Subcutaneous abdominal adipose tissue (tissue), 5 donors: ENCODE measurements around the gene OR2V2.
A peak's percentile ranks its signal among the peaks of the same experiment; 100 is the strongest.

Experiments used
- H3K27ac ChIP-seq: one replicate; pipeline ENCODE4 v1.7.0; 2013; ENCODE audit warnings: low read depth, mild to moderate bottlenecking, inconsistent platforms, low read length, moderate library complexity
- H3K27me3 ChIP-seq, 5 donors: one replicate each; pipeline ENCODE4 v1.7.0; 2013; ENCODE audit warnings: low read length in 5 of 5, inconsistent platforms in 1 of 5; ENCODE audit not compliant: control insufficient read depth in 5 of 5, insufficient read depth in 4 of 5
- H3K36me3 ChIP-seq, 5 donors: one replicate each; pipeline ENCODE4 v1.7.0; 2013; ENCODE audit warnings: low read length in 5 of 5; ENCODE audit not compliant: control insufficient read depth in 5 of 5, insufficient read depth in 5 of 5
- H3K4me1 ChIP-seq, 5 donors: one replicate each; pipeline ENCODE4 v1.7.0; 2013; ENCODE audit warnings: low read length in 5 of 5, mild to moderate bottlenecking in 3 of 5, moderate library complexity in 1 of 5; ENCODE audit not compliant: control insufficient read depth in 5 of 5, insufficient read depth in 5 of 5
- H3K4me3 ChIP-seq, 5 donors: one replicate each; pipeline ENCODE4 v1.7.0; 2013; ENCODE audit warnings: low read length in 5 of 5, low read depth in 1 of 5
- H3K9ac ChIP-seq, 5 donors: one replicate each; pipeline ENCODE4 v1.7.0; 2013; ENCODE audit warnings: low read length in 5 of 5, mild to moderate bottlenecking in 4 of 5, moderate library complexity in 3 of 5
- H3K9me3 ChIP-seq, 5 donors: one replicate each; pipeline ENCODE4 v1.7.0; 2013; ENCODE audit warnings: low read length in 5 of 5; ENCODE audit not compliant: control insufficient read depth in 5 of 5
- donor health status: healthy.
- donor health status: healthy.
- donor health status: healthy.
- donor health status: healthy.
- donor health status: healthy.

Gene OR2V2

DNA sequence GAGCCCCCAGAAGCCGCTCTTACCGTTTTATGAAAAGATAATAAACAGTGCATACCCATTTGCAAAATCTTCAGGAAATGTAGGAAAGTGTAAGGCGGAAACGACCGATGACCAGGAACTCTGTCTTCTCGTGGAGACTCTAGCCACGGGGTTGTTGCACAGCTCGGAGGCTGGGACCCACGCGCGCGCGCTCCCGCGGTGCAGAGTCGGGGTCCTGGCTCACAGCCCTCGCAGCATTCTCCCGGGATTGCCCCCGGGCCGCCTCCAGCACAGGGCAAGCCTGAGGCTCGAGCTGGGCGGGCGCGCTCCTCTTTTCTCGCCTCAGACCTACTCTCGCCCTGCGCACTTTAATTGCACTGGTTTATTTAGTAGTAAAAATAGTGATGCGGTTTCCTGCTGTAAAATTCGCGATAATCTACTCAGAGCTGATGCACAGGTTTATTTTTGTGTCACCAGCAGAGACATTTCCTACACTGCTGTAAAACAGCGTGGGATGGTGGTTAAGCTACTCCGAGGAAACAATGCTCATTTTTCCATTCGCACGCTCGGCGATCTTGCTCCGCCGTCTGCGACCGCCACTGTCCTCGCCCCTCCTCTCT lies 42.1 kb downstream of the OR2V2 start:
- H3K27ac ChIP-seq = peak overlapping the region; percentile 71
- H3K4me1 ChIP-seq = peaks cover 4 to 46% (median 38%) of the 10 kb centered on the region in 5 donors
- H3K36me3 ChIP-seq = no peaks in the 10 kb centered on the region
- peak overlapping the region; percentile 75 to 97 (median 94) for H3K4me3 ChIP-seq
- H3K9ac ChIP-seq = peak overlapping the region; percentile 68 to 77 (median 71)
- H3K27me3 ChIP-seq = no peaks in the 10 kb centered on the region
- no peaks in the 10 kb centered on the region for H3K9me3 ChIP-seq

DNA sequence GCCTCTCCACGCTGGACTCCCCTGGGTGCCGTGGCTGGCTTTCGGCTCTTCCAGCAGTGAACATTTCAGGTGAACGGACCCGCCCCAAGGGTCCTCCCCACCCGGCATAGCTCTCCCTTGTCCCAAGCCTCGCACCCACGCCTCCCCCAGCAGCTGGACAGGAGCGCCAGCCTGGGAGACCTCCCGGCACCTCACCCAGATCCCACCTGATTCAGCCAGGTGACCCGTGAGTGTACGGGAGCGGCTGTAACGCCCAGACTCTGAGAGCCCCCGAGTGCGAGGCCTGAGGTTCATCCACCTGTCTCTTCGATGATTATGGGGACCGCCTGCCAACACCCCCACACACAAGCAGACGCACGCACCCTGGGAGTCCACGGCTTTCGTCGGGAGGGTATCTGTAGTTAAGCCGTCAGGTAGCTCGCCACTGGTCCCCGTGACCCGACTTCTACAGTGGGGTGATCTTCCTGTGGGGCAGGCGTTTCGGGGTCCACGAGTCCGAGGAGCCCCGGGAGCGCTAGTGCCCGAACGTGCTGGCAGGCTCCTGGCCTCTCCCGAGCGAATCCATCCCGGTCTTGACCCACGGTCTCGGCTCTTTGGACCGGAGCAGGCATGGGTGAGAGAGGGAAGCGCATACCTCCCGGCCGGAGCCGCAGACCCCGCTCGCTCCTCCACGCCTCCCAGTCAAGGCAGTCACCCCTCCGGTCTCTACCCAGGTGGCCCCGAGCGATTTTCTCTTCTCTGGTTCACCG lies 42.8 kb downstream of the OR2V2 start:
- peak overlapping the region; percentile 68 to 77 (median 71) for H3K9ac ChIP-seq
- H3K9me3 ChIP-seq = no peaks in the 10 kb centered on the region
- H3K36me3 ChIP-seq = no peaks in the 10 kb centered on the region
- H3K27ac ChIP-seq = peak overlapping the region; percentile 71
- H3K4me1 ChIP-seq = peaks cover 4 to 42% (median 35%) of the 10 kb centered on the region in 5 donors
- H3K27me3 ChIP-seq = no peaks in the 10 kb centered on the region
- H3K4me3 ChIP-seq = peak overlapping the region; percentile 75 to 97 (median 94)

DNA sequence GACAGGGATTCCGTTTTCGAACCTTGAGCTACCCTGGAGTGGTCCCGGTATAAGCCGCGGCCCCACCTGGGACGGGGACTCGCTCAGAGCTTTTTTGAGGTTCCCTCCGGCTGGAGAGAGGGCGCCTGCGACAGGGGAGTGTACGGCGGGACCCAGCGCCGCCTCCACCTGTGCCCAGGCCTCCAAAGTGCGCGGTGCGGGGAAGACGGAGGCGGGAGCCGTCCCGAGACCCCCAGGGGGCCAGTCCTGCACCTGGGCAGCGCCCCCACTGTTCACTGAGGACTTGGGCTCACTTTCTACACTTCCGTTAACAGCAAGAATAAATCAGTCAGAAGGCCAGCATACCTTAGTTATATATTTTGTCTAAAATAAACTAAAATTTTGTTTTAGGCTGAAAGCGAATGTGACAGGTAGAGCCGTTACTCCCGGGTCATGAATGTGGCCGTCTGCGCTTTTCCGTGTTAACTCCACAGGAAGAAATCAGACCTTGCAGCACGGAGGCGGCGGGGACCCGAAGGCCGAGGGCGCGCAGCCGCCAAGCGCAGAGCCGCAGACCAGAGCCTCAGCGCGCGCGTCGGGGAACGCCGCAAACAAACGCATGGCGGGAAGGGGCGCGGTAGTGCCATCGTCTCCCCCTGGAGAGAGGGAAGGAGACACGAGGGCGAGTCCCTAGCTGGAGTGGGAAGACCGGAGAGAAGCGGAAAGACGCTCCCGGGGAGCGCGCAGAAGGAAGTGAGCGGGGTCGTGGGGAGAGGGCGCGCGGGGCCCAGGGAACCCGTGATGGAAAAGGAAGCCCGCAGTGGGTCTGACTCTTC lies 43.5 kb downstream of the OR2V2 start:
- H3K27me3 ChIP-seq = no peaks in the 10 kb centered on the region
- no peaks in the 10 kb centered on the region for H3K36me3 ChIP-seq
- H3K9me3 ChIP-seq = no peaks in the 10 kb centered on the region
- H3K27ac ChIP-seq = peak overlapping the region; percentile 37
- peaks cover 4 to 42% (median 35%) of the 10 kb centered on the region in 5 donors for H3K4me1 ChIP-seq
- peak overlapping the region; percentile 75 to 97 (median 94) for H3K4me3 ChIP-seq
- H3K9ac ChIP-seq = peak overlapping the region in 4 of 5 donors; percentile 52 to 71 (median 68)

DNA sequence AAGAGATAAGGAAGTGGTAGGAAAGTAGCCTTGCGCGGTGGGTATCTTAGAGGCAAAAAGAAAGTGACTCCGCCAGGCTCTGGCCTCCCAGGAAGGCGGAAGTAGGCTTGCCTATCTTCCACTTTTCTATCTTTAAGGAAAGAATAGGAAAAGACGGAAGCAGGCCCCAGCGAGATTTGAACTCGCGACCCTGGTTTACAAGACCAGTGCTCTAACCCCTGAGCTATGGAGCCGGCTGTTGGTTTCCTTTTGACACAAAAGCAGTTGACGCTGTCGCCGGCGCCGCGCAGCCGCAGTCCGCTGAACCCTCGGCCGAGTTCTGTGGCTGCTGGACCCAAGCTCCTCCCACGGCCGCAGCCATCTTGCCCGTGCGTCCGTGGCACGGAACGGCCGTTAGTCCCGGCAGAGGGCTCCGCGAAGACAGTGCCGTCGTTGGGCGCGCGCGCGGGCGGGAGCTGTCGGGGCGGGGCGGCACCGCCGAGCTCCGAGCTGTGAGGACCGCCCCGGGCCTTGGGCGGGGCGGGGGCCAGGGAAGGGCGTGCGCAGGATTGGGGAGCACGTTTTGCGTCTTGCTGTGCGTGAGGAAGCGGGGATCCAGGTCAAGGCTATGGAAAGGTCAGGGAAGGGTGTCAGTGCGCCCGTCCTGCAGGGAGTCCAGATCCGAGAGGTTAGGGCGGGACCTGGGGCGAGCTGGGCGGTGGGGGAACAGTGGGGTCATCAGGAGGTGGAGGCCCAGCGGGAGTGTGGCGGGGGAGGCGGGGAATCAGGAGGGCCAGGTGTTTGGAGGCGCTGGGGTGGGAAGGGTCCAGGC lies 44.3 kb downstream of the OR2V2 start:
- H3K4me1 ChIP-seq = peaks cover 4 to 42% (median 35%) of the 10 kb centered on the region in 5 donors
- no peaks in the 10 kb centered on the region for H3K36me3 ChIP-seq
- no peaks in the 10 kb centered on the region for H3K27me3 ChIP-seq
- no peaks in the 10 kb centered on the region for H3K9me3 ChIP-seq
- H3K4me3 ChIP-seq = peak overlapping the region; percentile 75 to 97 (median 93)
- peak overlapping the region in 4 of 5 donors; percentile 62 to 78 (median 68) for H3K9ac ChIP-seq
- H3K27ac ChIP-seq = peak overlapping the region; percentile 57

DNA sequence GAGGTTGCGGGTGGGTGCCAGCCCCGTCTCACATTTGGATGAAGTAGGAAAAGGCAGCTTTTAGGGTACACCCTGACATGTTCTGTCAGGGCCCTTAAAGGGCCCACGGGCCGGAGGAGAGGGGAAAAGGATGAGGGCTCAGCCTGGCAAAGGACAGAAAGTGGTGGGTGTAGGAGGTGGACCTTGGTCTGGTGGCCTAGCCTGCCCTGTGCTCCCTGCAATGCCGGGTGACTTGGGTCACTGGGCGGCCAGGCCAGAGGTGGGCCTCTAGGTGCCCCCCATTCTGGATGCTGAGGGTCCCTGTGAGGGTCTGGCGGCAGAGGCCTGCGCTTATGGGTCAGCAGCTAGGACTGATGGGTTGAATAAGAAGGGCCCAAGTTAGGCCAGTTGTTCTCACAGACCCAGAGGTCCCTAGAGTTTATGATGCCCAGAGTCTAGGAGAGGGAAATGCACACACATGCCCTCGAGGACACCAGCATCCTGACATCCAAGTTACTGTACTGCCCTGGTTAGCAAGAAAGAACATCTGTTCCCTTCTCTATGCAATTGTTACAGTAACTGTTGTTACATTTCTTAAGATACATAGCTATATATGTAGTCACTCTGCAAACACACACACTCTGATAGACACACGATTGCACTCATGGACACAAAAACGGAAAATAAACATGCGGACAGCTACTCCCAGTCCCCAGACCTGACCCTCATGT lies 45.1 kb downstream of the OR2V2 start:
- Histone ChIP-seq H3K27me3 (no peaks in the 10 kb centered on the region), H3K4me1 (peaks cover 4 to 42% (median 35%) of the 10 kb centered on the region in 5 donors), H3K36me3 (no peaks in the 10 kb centered on the region), H3K9ac (peak overlapping the region in 4 of 5 donors; percentile 62 to 78 (median 68)), H3K27ac (peak overlapping the region; percentile 57), H3K9me3 (no peaks in the 10 kb centered on the region), H3K4me3 (peak overlapping the region; percentile 59 to 94 (median 88))

DNA sequence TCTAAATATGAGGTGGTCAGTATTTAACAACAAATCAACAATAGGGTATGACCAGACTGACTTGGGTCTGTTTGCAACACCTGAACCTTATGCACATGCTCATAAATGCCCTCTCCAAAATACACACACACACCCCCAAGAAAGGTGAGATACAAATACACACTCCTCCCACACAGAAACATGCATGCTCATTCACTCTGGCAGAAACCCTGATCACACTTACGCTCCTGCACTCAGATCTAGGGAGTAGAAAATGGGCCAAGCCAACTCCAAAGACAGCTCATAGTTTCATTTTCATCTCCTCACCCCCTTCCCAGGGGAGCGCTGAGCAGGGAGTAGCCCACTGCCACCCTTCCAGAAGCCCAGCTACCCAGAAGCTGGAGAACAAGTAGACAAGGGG lies 46.3 kb downstream of the OR2V2 start:
- H3K9me3 ChIP-seq = no peaks in the 10 kb centered on the region
- no peaks in the 10 kb centered on the region for H3K27me3 ChIP-seq
- no peak overlapping the region for H3K27ac ChIP-seq
- H3K36me3 ChIP-seq = no peaks in the 10 kb centered on the region
- peaks cover 4 to 39% (median 35%) of the 10 kb centered on the region in 5 donors for H3K4me1 ChIP-seq
- H3K9ac ChIP-seq = no peak overlapping the region
- no peak overlapping the region for H3K4me3 ChIP-seq

DNA sequence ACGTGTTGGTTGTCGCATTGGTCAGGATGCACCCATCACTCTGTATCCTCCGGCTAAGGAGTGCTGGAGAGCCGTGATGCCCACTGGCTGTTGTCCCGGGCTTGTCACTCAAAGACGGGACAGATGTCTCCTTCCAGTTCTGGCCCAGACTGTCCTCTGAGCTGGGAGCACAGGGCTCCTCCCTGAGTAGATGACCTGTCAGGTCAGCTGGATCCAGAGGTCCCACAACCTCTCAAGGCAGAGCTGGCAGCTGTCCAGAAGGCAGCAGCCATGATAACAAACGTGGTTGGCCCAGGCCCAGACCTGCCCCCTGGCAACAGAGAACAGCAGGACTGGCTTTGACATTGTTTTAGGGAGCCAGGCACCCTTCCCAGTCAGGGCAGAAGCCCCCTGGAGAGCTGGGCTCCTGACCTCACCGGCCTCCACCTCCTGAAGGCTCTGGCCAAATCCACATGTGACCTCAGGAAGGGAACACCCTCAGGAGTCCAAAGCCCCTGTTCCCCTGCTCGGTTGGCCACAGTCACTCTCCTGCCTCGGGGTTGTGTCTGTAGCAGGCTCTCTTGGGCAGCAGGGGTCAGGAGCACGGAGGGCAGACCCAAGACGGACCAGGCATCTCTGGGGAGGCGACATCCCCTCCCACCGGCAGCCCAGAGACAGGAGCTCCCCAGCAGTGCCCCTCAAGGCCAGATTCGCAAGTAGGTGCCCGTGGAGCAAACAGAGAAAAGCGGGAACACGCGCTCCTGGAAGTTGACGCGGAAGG lies 47.3 kb downstream of the OR2V2 start:
- Histone ChIP-seq H3K4me3 (no peak overlapping the region), H3K27me3 (no peaks in the 10 kb centered on the region), H3K27ac (no peak overlapping the region), H3K4me1 (peaks cover 1 to 30% (median 26%) of the 10 kb centered on the region in 5 donors), H3K9me3 (no peaks in the 10 kb centered on the region), H3K9ac (no peak overlapping the region), H3K36me3 (no peaks in the 10 kb centered on the region)

DNA sequence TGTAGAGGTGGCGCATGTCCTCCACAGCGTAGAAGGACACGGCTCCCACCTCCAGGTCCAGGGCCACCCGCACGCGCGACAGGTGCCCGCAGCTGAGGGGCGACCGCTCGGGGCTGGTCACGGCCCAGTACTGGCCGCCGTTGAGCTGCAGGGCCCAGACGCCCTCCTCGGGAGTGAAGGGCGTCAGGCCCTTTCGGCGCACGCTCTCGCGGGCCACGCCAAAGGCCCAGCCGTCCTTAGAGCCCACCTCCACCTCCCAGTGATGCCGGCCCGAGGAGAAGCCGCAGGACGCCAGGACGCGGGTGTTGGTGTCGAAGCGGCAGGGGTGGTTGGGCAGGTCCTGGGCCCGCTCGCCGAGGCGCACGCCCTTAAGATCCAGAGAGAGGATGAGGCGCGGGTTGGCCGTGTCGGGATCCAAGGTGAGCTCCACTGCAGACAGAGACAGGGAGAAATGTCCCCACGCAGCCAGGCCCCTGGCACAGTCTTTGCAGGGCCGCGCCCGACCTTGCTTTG lies 47.9 kb downstream of the OR2V2 start:
- Histone ChIP-seq H3K27ac (no peak overlapping the region), H3K36me3 (no peaks in the 10 kb centered on the region), H3K9me3 (no peaks in the 10 kb centered on the region), H3K4me1 (peaks cover 0 to 24% (median 19%) of the 10 kb centered on the region in 5 donors), H3K27me3 (no peaks in the 10 kb centered on the region), H3K9ac (no peak overlapping the region), H3K4me3 (no peak overlapping the region)
